ENCODE measurements around the gene CEBPB. TPM values are rescaled to one million over a fixed set of nuclear protein-coding genes. Genes with fewer than 3 reads are reported as not detected.
"Not testable (repeated sequence)": the region's sequence is repeated elsewhere in the genome, so short reads cannot be mapped to it uniquely, and the experiment has no call there.

Gene CEBPB
- total RNA-seq, 2 experiments from 2014 or later, result 28.9 to 40.1 TPM

DNA sequence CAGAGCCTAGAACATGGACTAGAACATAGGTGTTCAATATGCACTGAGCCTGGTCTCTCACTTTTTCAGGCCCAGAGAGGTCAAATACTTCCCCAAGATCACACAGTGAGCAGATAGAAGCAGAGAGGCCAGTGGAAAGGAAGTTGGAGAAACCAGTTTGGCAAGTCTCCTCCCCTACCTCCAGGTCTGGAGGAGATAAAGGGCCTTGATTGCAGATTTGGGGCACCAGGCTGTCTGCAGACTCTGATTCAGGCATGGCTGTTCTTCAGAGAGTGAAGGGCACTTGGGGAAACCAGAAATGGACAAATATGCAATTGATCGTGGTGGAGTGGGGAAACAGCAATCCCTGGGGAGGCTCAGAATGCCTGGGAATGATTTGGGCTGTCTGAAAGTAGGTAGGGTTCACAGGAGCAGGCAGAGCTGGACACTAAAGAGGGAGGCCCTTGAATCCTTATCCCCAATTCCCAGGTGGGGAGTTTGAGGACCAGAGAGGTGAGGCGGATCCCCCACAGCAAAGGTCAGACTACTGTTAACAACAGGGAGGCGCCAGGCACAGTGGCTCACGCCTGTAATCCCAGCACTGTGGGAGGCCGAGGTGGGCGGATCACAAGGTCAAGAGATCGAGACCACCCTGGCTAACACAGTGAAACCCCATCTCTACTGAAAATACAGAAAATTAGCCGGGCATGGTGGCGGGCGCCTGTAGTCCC, 39.4 kb upstream of the CEBPB start:
- CTCF ChIA-PET, result interaction anchor here (0.6 to 3.9 kb wide), 3 partner anchors 19 to 610 kb away, joined by 3 to 33 read pairs (median 3); no protein-coding TSS in a partner anchor
- POLR2A ChIA-PET, result no interaction called here
- H3K27ac Mint-ChIP-seq, result peak overlapping the region; percentile 75
- H3K9me3 Mint-ChIP-seq (ENCODE audit: low read depth), result no peaks in the 10 kb centered on the region
- H3K4me3 Mint-ChIP-seq, result no peak overlapping the region
- H3K36me3 Mint-ChIP-seq (ENCODE audit: low read depth), result peaks cover 17% of the 10 kb centered on the region
- H3K27me3 Mint-ChIP-seq, result no peaks in the 10 kb centered on the region
- DNase-seq (no peak), ATAC-seq (no peak)
- intact Hi-C loops (cut with DNase I, micrococcal nuclease), result no loop called here
- H3K4me1 Mint-ChIP-seq, result peaks cover 62% of the 10 kb centered on the region

GRCh38 chr20:50152394-50153152, 38.1 kb upstream of the CEBPB start:
- ATAC-seq (no peak), DNase-seq (no peak)
- POLR2A ChIA-PET, result interaction anchor here (0.6 to 2.1 kb wide), 4 partner anchors 8 to 133 kb away, joined by 3 to 7 read pairs (median 4); no protein-coding TSS in a partner anchor
- H3K36me3 Mint-ChIP-seq (ENCODE audit: low read depth), result peaks cover 14% of the 10 kb centered on the region
- no peaks in the 10 kb centered on the region for H3K27me3 Mint-ChIP-seq
- CTCF ChIA-PET, result interaction anchor here (0.6 to 3.9 kb wide), 13 partner anchors 18 to 576 kb away, joined by 3 to 33 read pairs (median 3); no protein-coding TSS in a partner anchor
- peaks cover 48% of the 10 kb centered on the region for H3K4me1 Mint-ChIP-seq
- intact Hi-C loops (cut with DNase I, micrococcal nuclease), result loop anchor here (1.0 to 2.0 kb wide), 8 partner anchors 14 to 579 kb away; partner anchors contain the start of genes CEBPB (in 1 of the 2), PARD6B (in 1 of the 2), RNF114 (in 1 of the 2) and SNAI1 (in 1 of the 2)
- H3K27ac Mint-ChIP-seq, result peak overlapping the region; percentile 42
- H3K9me3 Mint-ChIP-seq (ENCODE audit: low read depth), result no peaks in the 10 kb centered on the region
- H3K4me3 Mint-ChIP-seq, result peak overlapping the region; percentile 73

GRCh38 chr20:50153153-50153499, 37.5 kb upstream of the CEBPB start:
- Mint-ChIP-seq H3K36me3 (ENCODE audit: low read depth) (peaks cover 11% of the 10 kb centered on the region), H3K27me3 (no peaks in the 10 kb centered on the region), H3K4me1 (peaks cover 42% of the 10 kb centered on the region), H3K27ac (peak overlapping the region; percentile 42), H3K4me3 (peak overlapping the region; percentile 73), H3K9me3 (ENCODE audit: low read depth) (no peaks in the 10 kb centered on the region)
- intact Hi-C loops (cut with DNase I, micrococcal nuclease), result loop anchor here (1.0 to 2.0 kb wide), 8 partner anchors 13 to 578 kb away; partner anchors contain the start of genes CEBPB (in 1 of the 2), PARD6B (in 1 of the 2), RNF114 (in 1 of the 2) and SNAI1 (in 1 of the 2)
- no peak for DNase-seq
- ChIA-PET CTCF (interaction anchor here (0.7 to 3.9 kb wide), 15 partner anchors 13 to 180 kb away, joined by 3 to 33 read pairs (median 6); no protein-coding TSS in a partner anchor), POLR2A (interaction anchor here (0.5 to 2.1 kb wide), 7 partner anchors 9 to 132 kb away, joined by 3 to 7 read pairs (median 3); no protein-coding TSS in a partner anchor)
- no peak for ATAC-seq

DNA sequence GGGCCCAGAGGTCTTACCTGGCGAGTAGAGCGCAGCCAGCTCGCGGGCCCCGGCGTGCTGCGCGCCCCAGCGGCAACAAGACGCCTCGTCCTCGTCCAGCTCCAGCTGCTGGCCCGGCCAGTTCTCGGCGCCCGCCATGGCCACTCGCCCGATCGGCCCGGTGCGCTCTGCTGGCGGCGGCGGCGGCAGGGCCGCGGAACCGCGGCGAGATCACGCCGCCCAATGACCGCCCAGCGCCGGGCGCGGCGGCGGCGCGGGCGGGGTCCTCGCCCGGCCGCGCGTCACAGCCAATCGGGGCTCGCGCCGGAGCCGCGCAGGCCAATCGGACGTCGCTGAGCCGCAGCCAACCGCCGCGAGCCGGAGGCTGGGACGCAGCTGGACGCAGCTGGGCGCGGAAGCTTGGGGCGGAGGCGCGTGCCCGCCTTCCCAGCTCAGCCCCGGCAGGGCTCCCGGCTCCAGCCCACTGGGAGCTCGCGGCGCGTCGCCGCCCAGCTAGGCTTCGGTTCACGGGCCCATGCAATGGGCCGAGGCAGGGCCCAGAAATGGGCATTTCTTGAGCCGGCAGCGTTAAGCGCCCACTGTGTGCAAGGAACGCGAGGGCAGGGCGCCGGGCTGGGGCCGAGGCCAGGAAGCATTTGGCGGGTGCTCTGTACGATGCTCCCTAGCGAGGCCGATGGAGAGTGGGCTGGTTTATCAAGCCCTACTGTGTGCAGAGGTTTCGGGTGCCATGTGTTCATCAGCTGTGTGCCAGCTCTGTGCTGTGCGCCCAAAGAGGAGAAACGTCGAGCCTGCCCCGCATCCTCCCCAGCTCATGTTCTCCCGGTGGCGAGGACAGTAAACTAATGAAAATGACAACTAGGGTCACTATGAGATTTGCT, 36.9 kb upstream of the CEBPB start, which contains the start of gene PEDS1:
TSS of gene PEDS1 (minus strand) at position 224 of the 878 bp plus-strand sequence. CDS start at position 138, 86 bp downstream.
- peaks cover 36% of the 10 kb centered on the region for H3K4me1 Mint-ChIP-seq
- H3K4me3 Mint-ChIP-seq, result peak within 1 kb of the TSS; percentile 75
- H3K9me3 Mint-ChIP-seq (ENCODE audit: low read depth), result no peaks in the 10 kb centered on the region
- DNase-seq, result peak; percentile 91
- POLR2A ChIA-PET, result interaction anchor here (0.5 to 2.1 kb wide), 6 partner anchors 9 to 38 kb away, joined by 3 to 7 read pairs (median 5); no protein-coding TSS in a partner anchor
- intact Hi-C loops (cut with DNase I, micrococcal nuclease), result loop anchor here (1.0 to 2.0 kb wide), 8 partner anchors 13 to 578 kb away; partner anchors contain the start of genes CEBPB (in 1 of the 2), PARD6B (in 1 of the 2), RNF114 (in 1 of the 2) and SNAI1 (in 1 of the 2)
- no peaks in the 10 kb centered on the region for H3K27me3 Mint-ChIP-seq
- CTCF ChIA-PET, result interaction anchor here (0.7 to 3.9 kb wide), 18 partner anchors 10 to 267 kb away, joined by 3 to 33 read pairs (median 6); no protein-coding TSS in a partner anchor
- peak; percentile 98 for ATAC-seq
- peak within 1 kb of the TSS; percentile 88 for H3K27ac Mint-ChIP-seq
- peaks cover 11% of the 10 kb centered on the region for H3K36me3 Mint-ChIP-seq (ENCODE audit: low read depth)

DNA sequence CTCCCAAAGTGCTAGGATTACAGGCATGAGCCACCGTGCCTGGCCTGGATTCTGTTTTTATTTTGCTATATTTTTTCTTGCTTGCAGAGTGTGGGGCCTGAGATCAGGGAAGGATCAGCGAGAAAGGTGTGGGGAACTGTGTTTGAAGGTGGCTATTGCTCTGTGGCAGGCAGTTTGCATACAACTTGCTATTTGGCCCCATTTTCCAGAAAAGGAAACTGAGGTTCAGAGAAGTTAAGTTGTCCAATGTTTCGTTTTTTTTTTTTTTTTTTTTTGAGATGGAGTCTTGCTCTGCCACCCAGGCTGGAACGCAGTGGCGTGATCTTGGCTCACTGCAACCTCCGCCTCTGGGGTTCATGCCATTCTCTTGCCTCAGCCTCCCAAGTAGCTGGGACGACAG, 29.1 kb upstream of the CEBPB start:
- H3K4me3 Mint-ChIP-seq; DNase-seq; H3K27ac Mint-ChIP-seq; H3K36me3 Mint-ChIP-seq (ENCODE audit: low read depth); POLR2A ChIA-PET; H3K9me3 Mint-ChIP-seq (ENCODE audit: low read depth); H3K27me3 Mint-ChIP-seq; ATAC-seq: not testable (repeated sequence)
- CTCF ChIA-PET, result interaction anchor here (0.9 kb wide), 1 partner anchor 26 kb away, joined by 3 read pairs; no protein-coding TSS in a partner anchor
- intact Hi-C loops (cut with DNase I, micrococcal nuclease), result loop anchor here in 1 of 2 experiments (5.0 kb wide), 1 partner anchor 319 kb away; no protein-coding TSS in a partner anchor
- peaks cover 10% of the 10 kb centered on the region for H3K4me1 Mint-ChIP-seq

DNA sequence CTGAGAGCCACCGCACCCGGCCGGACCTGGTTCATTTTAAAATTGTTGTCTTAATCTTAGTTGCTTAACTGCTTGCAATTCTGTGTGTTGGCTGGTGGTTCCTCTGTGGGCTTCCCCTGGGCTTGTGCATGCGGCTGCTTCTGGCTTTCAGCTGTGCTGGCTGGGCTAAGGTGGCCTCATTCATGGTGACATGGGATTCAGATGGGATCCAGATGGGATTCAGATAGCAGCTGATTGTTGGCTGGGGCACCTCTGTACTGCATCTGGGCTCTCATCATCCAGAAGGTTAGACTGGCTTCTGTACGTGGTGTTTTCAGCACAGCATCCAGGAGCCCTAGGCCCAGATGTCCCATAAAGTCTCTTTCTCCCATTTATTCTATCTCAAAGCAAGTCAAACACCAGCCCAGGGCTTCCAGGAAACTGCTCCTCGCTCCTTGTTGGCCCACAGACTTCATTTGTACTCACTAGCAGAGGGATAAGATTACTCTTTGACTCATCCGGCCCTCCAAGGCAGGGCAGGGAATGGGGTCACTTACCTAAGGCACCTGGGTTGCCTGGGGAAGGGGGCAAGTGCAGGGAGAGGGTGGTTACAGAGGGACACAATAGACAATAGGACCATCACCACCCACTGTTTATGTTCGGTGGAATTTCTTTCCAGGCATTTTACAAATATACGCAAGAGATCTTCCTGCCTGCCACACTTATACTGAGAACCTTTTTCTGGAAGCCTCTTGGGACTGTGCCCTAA, 26.9 kb upstream of the CEBPB start:
- Mint-ChIP-seq H3K27me3 (no peaks in the 10 kb centered on the region), H3K9me3 (ENCODE audit: low read depth) (no peaks in the 10 kb centered on the region), H3K36me3 (ENCODE audit: low read depth) (no peaks in the 10 kb centered on the region), H3K27ac (no peak overlapping the region), H3K4me1 (peaks cover 10% of the 10 kb centered on the region), H3K4me3 (no peak overlapping the region)
- intact Hi-C loops (cut with DNase I, micrococcal nuclease), result loop anchor here in 1 of 2 experiments (5.0 kb wide), 1 partner anchor 321 kb away; no protein-coding TSS in a partner anchor
- no peak for DNase-seq
- POLR2A ChIA-PET, result no interaction called here
- CTCF ChIA-PET, result interaction anchor here (1.0 to 1.3 kb wide), 2 partner anchors 47 to 58 kb away, joined by 3 to 4 read pairs; no protein-coding TSS in a partner anchor
- ATAC-seq, result no peak

DNA sequence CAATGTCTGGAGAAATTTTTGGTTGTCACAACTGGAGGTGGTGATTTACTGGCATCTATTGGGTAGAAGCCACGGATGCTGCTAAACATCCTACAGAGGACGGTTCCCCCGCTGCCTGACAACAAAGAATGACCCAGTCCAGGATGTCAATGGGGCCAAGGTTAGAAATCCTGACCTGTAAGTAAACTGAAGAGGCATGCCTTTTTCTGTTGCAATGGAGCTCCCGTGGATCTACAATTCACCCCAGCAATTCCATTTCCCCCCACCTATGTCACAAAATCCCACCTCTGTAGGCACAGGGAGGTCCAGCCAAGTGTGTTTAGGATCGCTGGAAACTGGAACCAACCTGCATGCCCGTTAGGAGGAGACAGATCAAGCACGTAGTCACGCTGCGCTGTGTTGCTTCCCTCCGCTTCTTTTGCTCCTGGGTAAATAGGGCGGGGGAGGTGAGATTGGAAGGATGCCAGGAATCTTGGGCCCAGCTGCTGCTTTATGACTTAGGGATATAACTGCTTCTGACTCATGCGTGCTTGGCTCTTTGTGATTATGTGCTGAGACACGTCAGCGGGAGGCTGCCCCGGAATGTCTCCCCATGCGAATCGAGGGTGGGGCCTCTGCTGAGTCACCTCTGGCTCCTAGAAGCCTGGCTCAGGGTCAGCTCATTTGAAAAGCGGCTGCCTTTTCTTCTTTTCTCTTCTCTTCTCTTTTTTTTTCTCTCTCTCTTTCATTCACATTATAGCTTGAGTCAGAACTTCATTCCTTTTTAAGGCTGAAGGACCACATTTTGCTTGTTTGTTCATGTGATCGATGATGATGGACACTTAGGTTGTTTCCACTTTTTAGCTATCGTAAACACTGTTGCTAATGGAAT, 24.7 kb upstream of the CEBPB start:
- CTCF ChIA-PET, result interaction anchor here (0.6 to 8.5 kb wide), 15 partner anchors 12 to 1567 kb away, joined by 3 to 172 read pairs (median 4); partner anchors contain the start of gene PEDS1
- no peaks in the 10 kb centered on the region for H3K36me3 Mint-ChIP-seq (ENCODE audit: low read depth)
- H3K27ac Mint-ChIP-seq, result peak overlapping the region; percentile 72
- peak overlapping the region; percentile 58 for H3K4me3 Mint-ChIP-seq
- ATAC-seq (peak; percentile 100), DNase-seq (peak; percentile 95)
- POLR2A ChIA-PET, result interaction anchor here (0.6 to 1.2 kb wide), 7 partner anchors 12 to 354 kb away, joined by 3 to 6 read pairs (median 3); no protein-coding TSS in a partner anchor
- peaks cover 5% of the 10 kb centered on the region for H3K27me3 Mint-ChIP-seq
- peaks cover 13% of the 10 kb centered on the region for H3K4me1 Mint-ChIP-seq
- intact Hi-C loops (cut with DNase I, micrococcal nuclease), result loop anchor here (1.0 kb wide), 4 partner anchors 12 to 184 kb away; partner anchors contain the start of genes PEDS1 (in 1 of the 2), SNAI1 (in 1 of the 2) and UBE2V1 (in 1 of the 2)
- peaks cover 2% of the 10 kb centered on the region for H3K9me3 Mint-ChIP-seq (ENCODE audit: low read depth)

- ChIA-PET CTCF (interaction anchor here (0.6 to 8.5 kb wide), 34 partner anchors 9 to 559 kb away, joined by 3 to 172 read pairs (median 4); partner anchors contain the start of gene PEDS1), POLR2A (interaction anchor here (1.0 kb wide), 1 partner anchor 49 kb away, joined by 3 read pairs; no protein-coding TSS in a partner anchor)
- peaks cover 13% of the 10 kb centered on the region for H3K4me1 Mint-ChIP-seq
- ATAC-seq (peak; percentile 21), DNase-seq (peak; percentile 88)
- intact Hi-C loops (cut with DNase I, micrococcal nuclease), result loop anchor here (1.0 kb wide), 4 partner anchors 48 to 190 kb away; no protein-coding TSS in a partner anchor
- no peaks in the 10 kb centered on the region for H3K36me3 Mint-ChIP-seq (ENCODE audit: low read depth)
- H3K4me3 Mint-ChIP-seq, result no peak overlapping the region
- H3K27ac Mint-ChIP-seq, result no peak overlapping the region
- H3K27me3 Mint-ChIP-seq, result peaks cover 14% of the 10 kb centered on the region
- peaks cover 2% of the 10 kb centered on the region for H3K9me3 Mint-ChIP-seq (ENCODE audit: low read depth)
These were observed 21.3 kb upstream of the CEBPB start for GRCh38 chr20:50169329-50169823.

Measured in activated CD4-positive, alpha-beta T cell treated with anti-CD3 and anti-CD28 coated beads for 36 hours (primary cell).